ENCODE results near the gene DPH6.

Gene DPH6

GRCh38 chr15:35540021-35540420 lies 5.9 kb downstream of the DPH6 start:
- DNase-seq = no peak

GRCh38 chr15:35535365-35535916 lies 10.5 kb downstream of the DPH6 start:
- DNase-seq = no peak

GRCh38 chr15:35533130-35534110 lies 12.5 kb downstream of the DPH6 start:
- DNase-seq = no peak

- DNase-seq = no peak
Measured at GRCh38 chr15:35530698-35531097, 15.3 kb downstream of the DPH6 start.

- no peak for DNase-seq
Measured at GRCh38 chr15:35529784-35530183, 16.2 kb downstream of the DPH6 start.

- DNase-seq = no peak
Measured at GRCh38 chr15:35522061-35522460, 23.9 kb downstream of the DPH6 start.

- DNase-seq = peak; percentile 80
Measured at GRCh38 chr15:35519541-35520149, 26.3 kb downstream of the DPH6 start.

- DNase-seq = no peak
Measured at GRCh38 chr15:35519052-35519451, 26.9 kb downstream of the DPH6 start.

- no peak for DNase-seq
Measured at GRCh38 chr15:35514759-35515158, 31.2 kb downstream of the DPH6 start.

- DNase-seq = no peak
Measured at GRCh38 chr15:35507932-35508638, 37.9 kb downstream of the DPH6 start.

- no peak for DNase-seq
Measured at GRCh38 chr15:35506272-35506870, 39.6 kb downstream of the DPH6 start.

GRCh38 chr15:35505809-35506208 lies 40.2 kb downstream of the DPH6 start:
- no peak for DNase-seq

GRCh38 chr15:35505141-35505540 lies 40.8 kb downstream of the DPH6 start:
- peak; percentile 8 for DNase-seq

GRCh38 chr15:35499723-35500122 lies 46.2 kb downstream of the DPH6 start:
- no peak for DNase-seq

GRCh38 chr15:35496585-35496984 lies 49.4 kb downstream of the DPH6 start:
- peak; percentile 19 for DNase-seq

GRCh38 chr15:35495080-35495479 lies 50.9 kb downstream of the DPH6 start:
- DNase-seq = peak; percentile 67

GRCh38 chr15:35491999-35492398 lies 54.0 kb downstream of the DPH6 start:
- no peak for DNase-seq

GRCh38 chr15:35491173-35491572 lies 54.8 kb downstream of the DPH6 start:
- no peak for DNase-seq

GRCh38 chr15:35490511-35490910 lies 55.5 kb downstream of the DPH6 start:
- no peak for DNase-seq

GRCh38 chr15:35487417-35487816 lies 58.5 kb downstream of the DPH6 start:
- DNase-seq = no peak

- DNase-seq = no peak
Measured at GRCh38 chr15:35486296-35486695, 59.7 kb downstream of the DPH6 start.

- no peak for DNase-seq
Measured at GRCh38 chr15:35485411-35485810, 60.6 kb downstream of the DPH6 start.

Measured in hematopoietic multipotent progenitor cell treated with erythropoietin and hydrocortisone succinate and interleukin-3 and kit ligand, for 4 days (in vitro differentiated cells).